ENCODE measurements around the gene HOXA9. TPM values are rescaled to one million over a fixed set of nuclear protein-coding genes. Genes with fewer than 3 reads are reported as not detected.

The HOXA9 gene
- total RNA-seq: not detected in 2 replicates
- long read RNA-seq: 0 reads

- H3K36me3 Mint-ChIP-seq (ENCODE audit: insufficient read depth): no peaks in the 10 kb centered on the region
- no peak within 1 kb of the TSS for H3K27ac Mint-ChIP-seq
- no peak for DNase-seq (ENCODE audit: low spot score, unreplicated experiment)
- peak within 1 kb of the TSS; percentile 40 for H3K4me3 Mint-ChIP-seq (ENCODE audit: low read depth)
- H3K27me3 Mint-ChIP-seq: peaks cover 82% of the 10 kb centered on the region
- no peaks in the 10 kb centered on the region for H3K9me3 Mint-ChIP-seq (ENCODE audit: low read depth)
- TF ChIP-seq, protein P1, sequence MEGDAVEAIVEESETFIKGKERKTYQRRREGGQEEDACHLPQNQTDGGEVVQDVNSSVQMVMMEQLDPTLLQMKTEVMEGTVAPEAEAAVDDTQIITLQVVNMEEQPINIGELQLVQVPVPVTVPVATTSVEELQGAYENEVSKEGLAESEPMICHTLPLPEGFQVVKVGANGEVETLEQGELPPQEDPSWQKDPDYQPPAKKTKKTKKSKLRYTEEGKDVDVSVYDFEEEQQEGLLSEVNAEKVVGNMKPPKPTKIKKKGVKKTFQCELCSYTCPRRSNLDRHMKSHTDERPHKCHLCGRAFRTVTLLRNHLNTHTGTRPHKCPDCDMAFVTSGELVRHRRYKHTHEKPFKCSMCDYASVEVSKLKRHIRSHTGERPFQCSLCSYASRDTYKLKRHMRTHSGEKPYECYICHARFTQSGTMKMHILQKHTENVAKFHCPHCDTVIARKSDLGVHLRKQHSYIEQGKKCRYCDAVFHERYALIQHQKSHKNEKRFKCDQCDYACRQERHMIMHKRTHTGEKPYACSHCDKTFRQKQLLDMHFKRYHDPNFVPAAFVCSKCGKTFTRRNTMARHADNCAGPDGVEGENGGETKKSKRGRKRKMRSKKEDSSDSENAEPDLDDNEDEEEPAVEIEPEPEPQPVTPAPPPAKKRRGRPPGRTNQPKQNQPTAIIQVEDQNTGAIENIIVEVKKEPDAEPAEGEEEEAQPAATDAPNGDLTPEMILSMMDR (IDR thresholded peaks at IDR 0.05; ENCODE audit: unreplicated experiment): no peak
- H3K4me1 Mint-ChIP-seq (ENCODE audit: low read depth): peaks cover 4% of the 10 kb centered on the region
Observed at GRCh38 chr7:27165089-27165995, at the start of gene HOXA9. HOXA9 (minus strand) TSS chr7:27165537; CDS start chr7:27165457, 80 bp downstream.

GRCh38 chr7:27214239-27214950 is 49.1 kb upstream of the HOXA9 start:
- no peaks in the 10 kb centered on the region for H3K36me3 Mint-ChIP-seq (ENCODE audit: insufficient read depth)
- no peak overlapping the region for H3K4me3 Mint-ChIP-seq (ENCODE audit: low read depth)
- no peak overlapping the region for H3K27ac Mint-ChIP-seq
- H3K4me1 Mint-ChIP-seq (ENCODE audit: low read depth): peaks cover 4% of the 10 kb centered on the region
- H3K27me3 Mint-ChIP-seq: peaks cover 99% of the 10 kb centered on the region
- no peaks in the 10 kb centered on the region for H3K9me3 Mint-ChIP-seq (ENCODE audit: low read depth)
- DNase-seq (ENCODE audit: low spot score, unreplicated experiment): no peak
- TF ChIP-seq, protein P1 (IDR thresholded peaks at IDR 0.05; ENCODE audit: unreplicated experiment): no peak

GRCh38 chr7:27213433-27214238 is 48.3 kb upstream of the HOXA9 start:
- Mint-ChIP-seq H3K4me1 (ENCODE audit: low read depth) (peaks cover 4% of the 10 kb centered on the region), H3K4me3 (ENCODE audit: low read depth) (no peak overlapping the region), H3K27ac (no peak overlapping the region), H3K9me3 (ENCODE audit: low read depth) (no peaks in the 10 kb centered on the region), H3K27me3 (peaks cover 100% of the 10 kb centered on the region), H3K36me3 (ENCODE audit: insufficient read depth) (no peaks in the 10 kb centered on the region)
- no peak for DNase-seq (ENCODE audit: low spot score, unreplicated experiment)
- TF ChIP-seq, protein P1 (IDR thresholded peaks at IDR 0.05; ENCODE audit: unreplicated experiment): no peak

- DNase-seq (ENCODE audit: low spot score, unreplicated experiment): no peak
- no peaks in the 10 kb centered on the region for H3K9me3 Mint-ChIP-seq (ENCODE audit: low read depth)
- TF ChIP-seq, protein P1 (IDR thresholded peaks at IDR 0.05; ENCODE audit: unreplicated experiment): peak; percentile 14
- H3K27ac Mint-ChIP-seq: no peak overlapping the region
- H3K27me3 Mint-ChIP-seq: peaks cover 100% of the 10 kb centered on the region
- no peaks in the 10 kb centered on the region for H3K36me3 Mint-ChIP-seq (ENCODE audit: insufficient read depth)
- H3K4me1 Mint-ChIP-seq (ENCODE audit: low read depth): peaks cover 4% of the 10 kb centered on the region
- no peak overlapping the region for H3K4me3 Mint-ChIP-seq (ENCODE audit: low read depth)
Observed at GRCh38 chr7:27212497-27213432, 47.4 kb upstream of the HOXA9 start.

Measured in progenitor cell of endocrine pancreas (in vitro differentiated cells).